G401 (cell line): Measurements from ENCODE around the gene F13B. TPM values are rescaled to one million over a fixed set of nuclear protein-coding genes. Genes with fewer than 3 reads are reported as not detected.
"Not testable (repeated sequence)": the region's sequence is repeated elsewhere in the genome, so short reads cannot be mapped to it uniquely, and the experiment has no call there.

ENCODE experiments used
- DNase-seq: peaks from one replicate; pipeline ENCODE4 v3.0.0-alpha.2; 2015; ENCODE audit warnings: low spot score
- in situ Hi-C: cut with HindIII; loops from 2 replicates; pipeline ENCODE4 v1.10.0; 2016; ENCODE audit warnings: low sequenced_read_pairs, mixed read lengths
- total RNA-seq: library from RNA; depleted of rRNA; stranded (reverse); fragments of >200 nt; shearing (Covaris generic); gene quantifications from 2 replicates; pipeline ENCODE4 v1.2.3, GENCODE V29; 2014

The F13B gene
- total RNA-seq, 1 experiment from 2014 or later, result not detected

DNA sequence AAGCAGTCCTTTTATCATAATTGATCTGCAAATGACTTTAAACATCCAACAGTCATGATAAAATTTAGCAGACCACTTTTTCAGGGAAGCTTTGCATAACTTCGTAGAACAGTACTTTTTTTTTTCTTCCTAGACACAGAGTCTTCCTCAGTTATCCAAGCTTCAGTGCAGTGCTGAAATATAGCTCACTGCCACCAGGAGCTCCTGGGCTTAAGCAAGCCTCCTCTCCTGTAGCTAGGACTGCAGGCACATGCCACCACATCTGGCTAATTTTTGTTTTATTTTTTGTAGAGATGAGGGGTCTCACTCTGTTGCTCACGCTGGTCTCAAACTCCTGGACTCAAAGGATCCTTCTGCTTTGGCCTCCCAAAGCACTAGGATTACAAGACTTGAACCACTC is 3.8 kb downstream of the F13B start:
- DNase-seq, result no peak
- in situ Hi-C loops, result no loop called here

DNA sequence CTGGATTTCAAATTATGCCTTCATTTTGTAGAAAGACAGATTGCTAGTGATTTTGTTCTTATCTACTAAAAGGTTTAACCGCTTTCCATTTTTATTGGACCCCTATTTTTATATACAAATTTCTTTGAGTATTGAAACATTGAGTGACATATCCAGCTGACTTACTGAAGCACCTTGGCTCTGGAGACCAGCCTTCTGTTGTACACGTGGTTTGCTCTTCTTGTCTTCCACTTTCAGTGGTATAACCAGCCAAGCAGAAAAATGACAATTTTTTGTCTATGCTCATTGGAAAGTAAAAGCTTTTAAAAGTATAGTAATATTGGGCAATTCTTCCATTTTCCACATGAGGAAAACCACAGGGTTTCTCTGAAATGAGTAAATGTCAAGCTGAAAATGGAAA is 4.4 kb downstream of the F13B start:
- in situ Hi-C loops, result no loop called here
- no peak for DNase-seq

DNA sequence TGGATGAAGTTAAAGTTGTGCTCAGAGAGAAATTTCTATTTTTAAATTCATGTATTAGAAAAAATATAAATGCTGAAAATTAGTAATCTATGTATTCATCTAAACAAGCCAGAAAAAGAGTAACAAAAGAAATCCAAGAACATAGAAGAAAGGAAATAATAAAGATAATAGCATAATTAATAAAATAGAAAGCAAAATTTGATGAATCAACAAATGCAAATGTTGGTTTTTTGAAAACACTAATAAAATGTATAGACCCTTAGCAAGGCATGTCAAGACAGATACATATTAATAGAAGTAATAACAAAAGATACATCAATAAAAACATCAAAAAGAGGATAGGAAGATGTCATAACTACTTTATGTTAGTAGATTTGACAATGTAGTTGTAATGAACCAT is 18.0 kb downstream of the F13B start:
- no peak for DNase-seq
- in situ Hi-C loops, result no loop called here

DNA sequence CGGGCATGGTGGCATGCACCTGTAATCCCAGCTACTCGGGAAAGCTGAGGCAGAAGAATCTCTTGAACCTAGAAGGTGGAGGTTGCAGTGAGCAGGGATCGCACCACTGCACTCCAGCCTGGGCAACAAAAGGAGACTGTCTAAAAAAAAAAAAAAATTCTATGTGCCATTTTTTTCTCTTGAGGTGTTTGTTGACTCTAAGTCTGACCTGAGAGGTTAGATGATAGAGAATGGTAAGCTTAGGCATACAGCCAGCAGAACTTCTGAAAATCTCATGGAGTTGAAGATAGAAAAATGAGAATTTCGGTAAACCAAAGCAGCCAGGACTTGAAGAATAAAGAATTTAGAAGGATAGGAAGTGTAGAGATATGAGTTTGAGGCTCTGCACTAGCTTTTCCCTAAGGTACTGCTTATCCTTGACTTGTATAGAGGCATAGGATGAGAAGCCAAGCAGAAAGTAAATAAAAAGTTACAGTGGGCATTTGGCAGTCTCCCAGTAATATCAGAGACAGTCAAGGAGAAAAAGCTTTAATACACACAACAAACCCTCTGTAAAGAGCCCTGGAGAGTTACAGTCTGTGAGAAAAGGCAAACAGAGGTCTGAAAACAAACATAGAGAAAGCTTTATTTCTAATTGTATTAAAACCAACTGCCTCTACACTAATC is 24.3 kb downstream of the F13B start:
- in situ Hi-C loops, result no loop called here
- DNase-seq, result no peak

DNA sequence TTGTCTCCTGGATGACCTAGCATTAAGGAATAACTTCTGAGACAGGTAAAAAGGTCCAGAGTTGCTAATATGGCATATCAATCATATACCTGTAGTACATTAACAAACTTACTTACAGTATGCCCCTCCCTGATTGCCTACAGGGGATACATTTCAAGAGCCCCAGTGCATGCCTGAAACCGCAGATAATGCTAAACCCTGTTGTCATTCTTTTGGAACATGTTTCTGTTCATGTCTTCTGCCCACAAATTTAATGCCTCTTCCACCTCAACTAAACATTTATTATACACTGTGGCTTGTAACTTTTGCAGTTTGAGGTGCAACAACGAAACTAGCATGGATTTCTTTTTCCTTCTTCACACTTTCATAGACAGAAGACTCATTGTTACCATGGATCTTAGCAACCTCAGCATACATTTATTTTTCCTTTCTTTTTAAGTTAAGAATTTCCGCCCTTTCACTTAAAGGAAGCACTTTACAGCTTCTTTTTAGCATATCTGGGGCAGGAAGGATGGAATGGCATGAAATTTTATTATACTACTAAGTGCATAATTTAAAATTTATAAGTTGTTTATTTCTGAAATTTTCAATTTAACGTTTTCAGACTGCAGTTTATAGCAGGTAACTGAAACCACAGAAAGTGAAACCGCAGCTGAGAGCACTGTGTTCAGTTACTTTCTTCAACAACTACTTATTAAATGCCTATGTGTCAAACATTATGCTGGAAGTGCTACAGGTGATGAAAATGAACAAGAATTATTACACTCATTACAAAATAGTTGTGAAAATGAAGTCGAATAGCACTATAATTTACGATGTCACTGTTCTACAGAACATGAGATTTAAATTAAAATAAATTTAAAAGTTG is 25.3 kb downstream of the F13B start:
- DNase-seq, result no peak
- in situ Hi-C loops, result no loop called here

DNA sequence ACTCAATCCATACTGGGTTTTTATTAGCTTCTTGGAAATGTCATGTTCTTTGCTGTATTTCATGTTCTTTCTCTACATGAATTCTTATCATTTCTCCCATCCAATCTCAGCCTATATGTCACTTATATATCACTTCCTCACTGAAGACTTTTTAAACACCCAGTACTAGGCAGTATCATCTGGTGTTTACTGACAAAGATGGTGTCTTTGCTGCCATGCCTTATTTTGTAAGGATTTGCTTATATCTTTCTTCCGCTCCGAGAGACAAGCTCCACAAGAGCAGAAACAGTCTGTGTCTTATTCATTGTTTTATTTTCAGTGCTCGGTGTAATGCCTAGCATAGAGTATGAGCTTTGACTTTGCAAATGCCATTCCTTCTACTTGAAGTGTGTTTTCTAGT is 30.2 kb downstream of the F13B start:
- DNase-seq, result no peak
- in situ Hi-C loops, result no loop called here

DNA sequence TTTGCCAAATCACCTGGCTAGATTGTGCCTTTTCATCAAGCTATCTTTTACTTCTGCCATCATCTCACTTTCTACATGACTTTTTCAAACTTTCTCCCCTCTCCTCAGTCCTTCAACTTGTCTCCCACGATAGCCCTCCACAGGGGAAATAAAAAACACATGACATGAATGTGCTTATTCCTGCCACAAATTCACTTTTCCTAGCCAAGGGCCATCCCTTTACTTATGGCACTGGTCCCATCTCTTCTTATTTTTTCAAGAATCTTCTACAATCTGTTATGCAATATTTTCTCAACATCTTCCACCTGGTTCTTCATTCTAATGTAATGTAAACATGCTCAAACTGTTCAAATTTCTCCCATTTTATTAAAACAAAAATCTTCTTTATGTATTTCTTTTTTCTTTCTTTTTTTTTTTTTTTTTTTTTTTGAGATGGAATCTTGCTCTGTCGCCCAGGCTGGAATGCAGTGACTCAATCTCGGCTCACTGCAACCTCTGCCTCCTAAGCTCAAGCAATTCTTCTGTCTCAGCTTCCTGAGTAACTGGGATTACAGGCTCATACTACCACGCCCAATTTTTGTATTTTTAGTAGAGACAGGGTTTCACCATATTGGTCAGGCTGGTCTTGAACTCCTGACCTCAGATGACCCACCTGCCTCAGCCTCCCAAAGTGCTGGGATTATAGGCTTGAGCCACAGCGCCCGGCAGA is 32.3 kb downstream of the F13B start:
- DNase-seq, in situ Hi-C loops: not testable (repeated sequence)

DNA sequence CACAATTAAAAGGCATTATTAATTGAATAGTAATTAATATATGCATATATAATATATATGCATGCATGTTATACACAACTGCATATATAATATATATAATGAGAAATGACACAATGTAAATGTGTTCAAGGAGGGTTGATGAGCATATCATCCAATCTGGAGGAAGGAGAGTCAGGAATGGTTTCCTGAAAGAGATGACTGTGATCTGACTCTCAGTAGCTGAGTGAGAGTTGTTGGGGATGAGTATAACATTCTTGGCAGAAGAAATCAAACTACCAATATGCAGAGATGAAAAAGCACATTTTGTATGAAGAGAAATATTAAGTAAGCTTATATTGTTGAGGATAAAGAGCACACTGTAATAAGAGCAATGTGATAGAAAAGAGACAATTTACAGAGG is 37.3 kb downstream of the F13B start:
- no peak for DNase-seq
- in situ Hi-C loops, result no loop called here

DNA sequence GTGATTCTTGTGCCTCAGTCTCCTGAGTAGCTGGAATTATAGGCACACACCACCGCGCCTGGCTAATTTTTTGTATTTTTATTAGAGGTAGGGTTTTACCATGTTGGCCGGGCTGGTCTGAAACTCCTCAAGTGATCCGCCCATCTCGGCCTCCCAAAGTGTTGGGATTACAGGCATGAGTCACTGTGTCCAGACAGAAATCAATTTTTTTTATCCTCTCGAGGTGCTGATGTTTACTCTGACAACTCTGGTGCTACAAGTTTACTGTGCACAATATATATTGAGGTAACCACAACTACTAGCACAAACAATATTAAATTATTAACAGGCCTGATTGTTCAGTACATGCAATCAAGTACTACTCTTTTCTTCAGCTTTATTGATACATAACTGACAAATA is 39.7 kb downstream of the F13B start:
- in situ Hi-C loops, result no loop called here
- no peak for DNase-seq

DNA sequence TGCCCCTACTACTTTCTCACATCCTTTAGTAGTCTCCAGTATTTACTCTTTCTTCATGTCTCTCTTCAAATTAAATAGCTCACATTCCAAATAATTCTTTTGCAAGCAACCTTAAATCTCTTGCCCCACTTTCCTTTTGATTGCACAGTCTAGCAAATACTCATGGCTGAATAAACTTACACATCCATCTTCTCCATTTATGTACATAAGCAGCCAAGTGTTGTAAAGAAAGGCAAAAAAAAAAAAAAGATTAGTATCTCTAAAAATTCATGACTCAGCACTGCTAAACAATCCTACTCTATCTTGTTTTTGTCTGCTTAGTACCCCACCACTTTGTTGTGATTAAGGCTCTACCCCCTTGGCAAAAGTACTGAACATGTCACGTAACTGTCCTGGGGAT is 42.6 kb downstream of the F13B start:
- DNase-seq, result no peak

DNA sequence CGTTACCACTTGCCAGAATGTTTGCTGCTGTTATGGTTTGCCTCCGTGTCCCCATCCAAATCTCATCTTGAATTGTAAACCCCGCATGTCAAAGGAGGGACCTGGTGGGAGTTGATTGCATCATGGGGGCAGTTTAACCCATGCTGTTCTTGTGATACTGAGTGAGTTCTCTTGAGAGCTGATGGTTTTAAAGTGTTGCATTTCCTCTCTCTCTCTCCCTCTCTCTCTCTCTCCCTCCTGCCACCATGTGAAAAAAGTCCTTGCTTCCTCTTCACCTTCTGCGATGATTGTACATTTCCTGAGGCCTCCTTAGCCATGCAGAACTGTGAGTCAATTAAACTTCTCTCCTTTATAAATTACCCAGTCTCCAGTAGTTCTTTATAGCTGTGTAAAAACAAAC is 45.3 kb downstream of the F13B start:
- in situ Hi-C loops, result no loop called here
- DNase-seq, result no peak

More for the DNA sequence above, 42.6 kb downstream of the F13B start:
- in situ Hi-C loops, result no loop called here

DNA sequence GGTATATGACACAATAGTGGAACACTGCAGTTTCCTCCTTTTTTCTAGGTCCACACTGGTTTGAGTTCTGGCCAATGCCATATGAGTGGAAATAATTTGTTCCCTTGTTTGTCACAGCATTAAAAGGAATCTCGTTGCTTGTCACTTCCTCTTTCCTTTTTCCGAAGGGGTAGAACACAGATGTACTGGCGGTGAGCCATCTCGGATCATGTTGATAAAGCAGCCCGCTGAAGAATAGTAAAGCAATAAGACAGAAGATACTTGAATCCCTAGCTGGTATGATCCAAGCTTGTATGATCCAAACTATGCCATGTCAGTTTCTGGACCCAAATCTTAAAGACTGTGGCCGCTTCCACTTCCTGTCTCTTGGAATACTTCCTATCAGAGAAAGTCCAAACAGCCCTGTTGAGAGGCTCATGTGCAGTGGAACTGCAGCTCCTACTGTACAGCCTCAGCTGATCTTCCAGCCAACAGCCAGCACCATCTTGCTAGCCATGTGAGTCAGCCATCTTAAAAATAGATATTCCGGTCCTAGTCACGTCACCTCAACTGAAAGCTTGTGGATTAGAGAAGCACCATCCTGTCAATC is 49.4 kb downstream of the F13B start:
- in situ Hi-C loops, result no loop called here
- no peak for DNase-seq

DNA sequence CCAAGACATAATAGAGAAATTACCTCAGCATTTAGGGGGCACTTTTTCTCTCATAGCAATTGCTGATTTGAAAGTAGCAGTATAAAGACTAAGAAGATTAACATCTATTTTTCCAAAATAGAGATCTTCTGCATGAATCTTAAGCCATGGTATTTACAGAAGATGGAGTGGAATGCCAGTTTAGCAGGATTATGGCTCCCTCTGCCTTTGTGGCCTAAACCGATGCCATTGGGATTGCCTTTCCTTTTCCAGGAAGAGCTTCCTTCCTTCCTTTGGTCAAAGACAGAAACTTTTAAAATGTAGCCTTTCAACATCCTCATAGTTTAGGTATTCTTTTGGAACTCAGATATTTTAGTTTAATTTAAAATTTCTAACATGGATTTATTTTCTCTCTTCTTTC is 50.3 kb downstream of the F13B start:
- no peak for DNase-seq
- in situ Hi-C loops, result no loop called here

DNA sequence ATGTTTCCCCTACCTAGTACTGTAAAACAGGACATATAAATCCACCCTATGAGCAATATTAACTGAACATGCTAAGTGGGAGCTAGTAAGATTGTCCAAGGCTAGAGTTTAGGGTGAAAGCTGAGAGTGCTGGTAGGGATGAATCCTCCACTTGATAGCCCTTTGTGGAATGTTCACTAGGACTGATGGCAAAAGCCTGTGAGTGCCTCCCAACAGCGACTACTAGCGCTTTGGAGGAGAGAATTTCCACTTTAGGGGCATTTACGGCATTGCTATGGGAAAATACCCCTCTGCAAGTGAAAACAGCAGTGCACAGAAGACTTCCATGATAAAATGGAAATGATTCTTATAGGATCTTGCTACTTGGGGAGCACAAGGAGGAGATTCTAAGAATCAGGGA is 53.8 kb downstream of the F13B start:
- no peak for DNase-seq
- in situ Hi-C loops, result no loop called here

DNA sequence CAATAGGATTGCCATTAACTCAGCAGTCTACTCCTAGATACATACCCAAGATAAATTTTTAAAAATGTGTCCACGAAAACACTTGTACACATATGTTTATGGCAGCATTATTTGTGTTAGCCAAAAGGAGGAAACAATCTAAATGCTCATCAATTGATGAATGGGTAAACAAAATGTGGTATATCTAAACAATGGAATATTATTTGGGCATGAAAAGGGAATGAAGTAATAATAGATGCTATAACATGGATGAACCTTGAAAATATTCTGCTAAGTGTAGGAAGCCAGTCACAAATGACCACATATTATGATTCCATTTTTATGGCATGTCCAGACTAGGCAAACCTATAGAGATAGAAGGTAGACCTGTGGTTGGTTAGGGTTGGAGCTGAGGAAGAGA is 55.4 kb downstream of the F13B start:
- in situ Hi-C loops, result no loop called here
- DNase-seq, result no peak

DNA sequence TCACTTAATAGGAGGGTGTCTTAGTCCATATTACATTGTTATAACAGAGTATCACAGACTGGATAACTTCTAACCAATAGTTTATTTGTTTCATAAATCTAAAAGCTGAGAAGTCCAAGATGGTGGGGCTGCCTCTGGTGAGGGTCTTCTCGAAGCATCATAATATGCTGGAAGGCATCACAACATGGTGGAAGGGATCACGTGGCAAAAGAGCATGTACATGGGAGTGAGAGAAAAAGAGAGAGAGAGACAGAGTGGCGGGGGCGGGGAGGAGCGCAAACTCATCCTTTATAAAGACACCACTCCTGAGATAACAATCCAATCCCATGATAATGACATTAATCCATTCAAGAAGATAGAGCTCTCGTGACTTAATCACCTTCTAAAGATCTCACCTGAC is 58.2 kb downstream of the F13B start:
- in situ Hi-C loops, result no loop called here
- DNase-seq, result no peak

DNA sequence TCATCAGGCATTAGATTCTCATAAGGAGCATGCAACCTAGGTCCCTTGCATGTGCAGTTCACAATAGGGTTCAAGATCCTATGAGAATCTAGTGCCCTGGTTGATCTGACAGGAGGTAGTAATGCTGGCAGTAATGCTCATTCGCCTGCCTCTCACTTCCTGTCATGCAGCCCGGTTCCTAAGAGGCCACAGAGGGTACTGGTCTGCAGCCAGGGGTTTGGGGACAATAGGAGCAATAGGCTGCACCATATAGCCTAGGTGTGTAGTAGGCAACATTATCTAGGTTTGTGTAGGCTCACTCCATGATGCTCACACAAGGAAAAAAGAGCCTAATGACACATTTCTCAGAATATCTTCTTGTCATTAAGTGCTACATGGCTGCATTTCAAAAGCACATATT is 63.9 kb downstream of the F13B start:
- no peak for DNase-seq
- in situ Hi-C loops, result no loop called here

DNA sequence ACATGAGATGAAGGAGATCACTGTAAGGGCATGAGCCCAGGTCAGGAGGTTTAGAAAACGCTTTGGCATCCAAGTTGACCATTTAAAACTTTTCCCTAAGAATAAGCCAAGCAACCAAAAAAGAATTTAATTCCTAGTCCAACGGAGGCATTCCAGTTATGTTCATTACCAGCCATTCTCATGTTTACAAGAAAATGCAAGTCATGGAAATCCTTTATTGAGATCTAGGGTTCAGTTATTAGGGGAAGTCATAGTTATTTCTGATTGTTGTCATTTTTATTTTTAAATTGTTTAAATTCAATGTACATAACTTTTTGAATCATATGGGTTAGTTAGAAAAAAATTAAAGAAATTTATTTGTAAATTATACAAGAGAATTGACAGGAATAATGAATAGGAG is 65.2 kb downstream of the F13B start:
- DNase-seq, result no peak
- in situ Hi-C loops, result no loop called here

DNA sequence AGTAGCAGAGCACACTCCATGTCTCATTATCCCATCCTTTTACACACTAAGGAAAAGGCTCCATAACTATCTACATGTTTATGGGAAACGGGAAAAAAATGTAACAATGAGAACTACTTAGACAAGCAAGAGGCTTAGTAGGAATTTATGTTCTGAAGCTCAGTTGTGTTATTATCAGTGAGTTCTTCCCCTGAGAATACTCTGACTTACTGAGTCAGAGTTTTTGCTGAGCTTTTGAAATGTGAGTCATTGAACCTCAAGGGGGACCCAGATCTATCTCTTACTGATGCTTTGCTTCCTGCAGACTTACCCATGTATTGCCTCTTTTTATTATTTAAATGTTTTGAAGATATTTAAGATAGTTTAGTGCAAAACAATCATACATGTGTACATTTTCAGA is 69.6 kb downstream of the F13B start:
- no peak for DNase-seq
- in situ Hi-C loops, result no loop called here

DNA sequence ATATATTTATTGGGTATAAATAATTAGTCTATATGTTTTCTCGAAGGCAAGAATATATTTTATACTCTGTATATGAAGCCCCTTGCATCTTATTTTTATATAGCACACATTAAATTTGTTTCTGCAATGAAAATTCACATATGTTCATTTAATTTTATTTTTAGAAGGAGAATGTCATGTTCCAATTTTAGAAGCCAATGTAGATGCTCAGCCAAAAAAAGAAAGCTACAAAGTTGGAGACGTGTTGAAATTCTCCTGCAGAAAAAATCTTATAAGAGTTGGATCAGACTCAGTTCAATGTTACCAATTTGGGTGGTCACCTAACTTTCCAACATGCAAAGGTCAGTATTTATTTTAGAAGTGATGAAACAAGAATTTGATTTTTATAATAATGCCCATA is 73.1 kb downstream of the F13B start:
- DNase-seq, result no peak
- in situ Hi-C loops, result no loop called here
